Measurements from ENCODE around the gene TROAP. TPM values are rescaled to one million over a fixed set of nuclear protein-coding genes. Genes with fewer than 3 reads are reported as not detected.
"Not testable (repeated sequence)": the region's sequence is repeated elsewhere in the genome, so short reads cannot be mapped to it uniquely, and the experiment has no call there.

The TROAP gene
- polyA plus RNA-seq, 1 experiment = 24.8 TPM

DNA sequence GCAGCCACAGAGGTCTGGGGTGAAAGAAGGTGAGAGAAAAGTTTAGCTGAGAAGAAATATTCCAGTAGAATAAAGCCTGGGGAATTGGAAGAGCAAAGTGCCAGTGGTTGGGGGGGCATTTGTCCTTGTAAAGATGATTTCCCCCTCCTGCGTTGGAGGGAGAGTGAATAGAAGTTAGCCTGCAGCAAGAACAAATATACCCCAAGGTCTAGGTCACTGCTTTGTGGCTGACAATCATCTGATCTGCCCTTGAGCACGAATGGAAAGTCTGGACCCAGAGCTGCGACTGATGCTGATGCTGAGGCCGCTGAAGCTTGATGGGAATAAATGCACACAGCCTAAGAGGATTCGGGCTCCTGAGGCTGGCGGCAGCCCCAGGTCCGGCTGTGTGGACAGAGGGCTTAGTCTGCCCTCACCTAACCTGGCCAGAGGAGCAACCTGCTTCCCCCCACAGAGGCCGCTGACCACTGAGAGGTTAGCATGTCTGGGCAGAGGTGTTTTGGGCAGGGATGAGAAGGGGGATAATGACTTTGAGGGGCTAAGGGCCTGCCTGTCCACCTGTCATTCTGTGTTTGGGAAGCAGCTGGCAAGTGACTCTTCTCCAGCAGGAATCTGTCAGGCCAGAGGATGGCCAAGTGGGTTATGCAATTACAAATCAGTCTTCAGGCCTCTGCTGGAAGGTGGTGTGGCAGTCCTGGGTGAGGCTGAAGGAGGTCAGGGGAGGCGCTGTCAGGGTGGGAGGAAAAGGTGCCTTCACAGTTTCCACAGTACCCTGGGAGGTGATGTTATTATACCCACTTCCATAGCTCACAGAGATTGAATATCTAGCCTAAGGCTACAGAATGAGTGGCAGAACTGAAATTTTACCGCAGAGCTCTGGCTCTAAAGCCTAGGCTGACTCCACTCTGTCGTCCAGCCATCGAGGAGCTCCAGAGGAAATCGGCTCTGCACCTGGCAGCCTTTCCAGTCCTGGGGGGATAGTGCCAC lies 46.5 kb upstream of the TROAP start:
- CTCF ChIA-PET = interaction anchor here (0.9 to 4.3 kb wide), 6 partner anchors 8 to 71 kb away, joined by 3 to 26 read pairs (median 4); partner anchors contain the start of genes C1QL4 and PRPH
- POLR2A ChIA-PET = no interaction called here
- TF ChIP-seq CTCF (IDR thresholded peaks at IDR 0.05; ENCODE audit: insufficient read depth, low read depth, low read length) = no peak
- DNase-seq (ENCODE audit: low read depth) = no peak
- no peaks in the 10 kb centered on the region for H3K27me3 ChIP-seq (ENCODE audit: control insufficient read depth, insufficient read depth, low read length)
- H3K4me3 ChIP-seq (ENCODE audit: low read depth, low read length) = no peak overlapping the region
- peaks cover 10% of the 10 kb centered on the region for H3K36me3 ChIP-seq (ENCODE audit: control insufficient read depth, insufficient read depth, low read length)

GRCh38 chr12:49277466-49277865 lies 45.6 kb upstream of the TROAP start:
- CTCF ChIA-PET = interaction anchor here (0.8 to 4.3 kb wide), 6 partner anchors 11 to 147 kb away, joined by 3 to 26 read pairs (median 4); partner anchors contain the start of genes C1QL4 and PRPH
- Histone ChIP-seq H3K27me3 (ENCODE audit: control insufficient read depth, insufficient read depth, low read length) (no peaks in the 10 kb centered on the region), H3K4me3 (ENCODE audit: low read depth, low read length) (no peak overlapping the region), H3K36me3 (ENCODE audit: control insufficient read depth, insufficient read depth, low read length) (peaks cover 7% of the 10 kb centered on the region)
- no peak for TF ChIP-seq CTCF (IDR thresholded peaks at IDR 0.05; ENCODE audit: insufficient read depth, low read depth, low read length)
- POLR2A ChIA-PET = no interaction called here
- no peak for DNase-seq (ENCODE audit: low read depth)

GRCh38 chr12:49279706-49280159 lies 43.3 kb upstream of the TROAP start:
- DNase-seq (ENCODE audit: low read depth) = no peak
- TF ChIP-seq CTCF (IDR thresholded peaks at IDR 0.05; ENCODE audit: insufficient read depth, low read depth, low read length) = no peak
- 0 out of 2 replicates have a peak, but pooled peaks cover 1% of the 10 kb centered on the region for H3K36me3 ChIP-seq (ENCODE audit: control insufficient read depth, insufficient read depth, low read length)
- ChIA-PET CTCF (interaction anchor here (0.8 to 4.3 kb wide), 3 partner anchors 9 to 79 kb away, joined by 3 to 26 read pairs (median 4); no protein-coding TSS in a partner anchor), POLR2A (interaction anchor here (0.6 kb wide), 1 partner anchor 147 kb away, joined by 3 read pairs; no protein-coding TSS in a partner anchor)
- H3K4me3 ChIP-seq (ENCODE audit: low read depth, low read length) = no peak overlapping the region
- H3K27me3 ChIP-seq (ENCODE audit: control insufficient read depth, insufficient read depth, low read length) = no peaks in the 10 kb centered on the region; the same call in 1 of the 2 replicates

DNA sequence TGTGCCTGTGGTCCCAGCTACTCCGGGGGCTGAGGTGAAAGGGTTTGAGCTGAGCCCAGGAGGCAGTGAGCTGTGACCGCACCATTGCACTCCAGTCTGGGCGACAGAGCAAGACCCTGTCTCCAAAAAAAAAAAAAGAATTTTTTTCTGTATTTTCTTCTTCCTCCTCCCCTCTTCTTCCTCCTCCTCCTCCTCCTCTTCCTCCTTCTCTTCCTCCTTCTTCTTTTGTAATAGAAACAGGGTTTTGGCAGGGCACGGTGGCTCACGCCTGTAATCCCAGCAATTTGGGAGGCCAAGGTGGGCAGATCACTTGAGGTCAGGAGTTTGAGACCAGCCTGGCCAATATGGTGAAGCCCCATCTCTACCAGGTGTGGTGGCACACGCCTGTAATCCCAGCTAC lies 42.5 kb upstream of the TROAP start:
- H3K36me3 ChIP-seq (ENCODE audit: control insufficient read depth, insufficient read depth, low read length); H3K27me3 ChIP-seq (ENCODE audit: control insufficient read depth, insufficient read depth, low read length); DNase-seq (ENCODE audit: low read depth); H3K4me3 ChIP-seq (ENCODE audit: low read depth, low read length); POLR2A ChIA-PET: not testable (repeated sequence)
- CTCF ChIA-PET = interaction anchor here (1.0 kb wide), 1 partner anchor 14 kb away, joined by 3 read pairs; the partner anchor contains the start of gene PRPH

- POLR2A ChIA-PET = no interaction called here
- no peaks in the 10 kb centered on the region for H3K36me3 ChIP-seq (ENCODE audit: control insufficient read depth, insufficient read depth, low read length)
These were observed 40.8 kb upstream of the TROAP start for GRCh38 chr12:49282302-49282701.

GRCh38 chr12:49282740-49283375 lies 40.2 kb upstream of the TROAP start:
- CTCF ChIA-PET = interaction anchor here (1.1 to 2.1 kb wide), 6 partner anchors 12 to 230 kb away, joined by 3 to 7 read pairs (median 4); no protein-coding TSS in a partner anchor
- POLR2A ChIA-PET; DNase-seq (ENCODE audit: low read depth); H3K4me3 ChIP-seq (ENCODE audit: low read depth, low read length); H3K27me3 ChIP-seq (ENCODE audit: control insufficient read depth, insufficient read depth, low read length); H3K36me3 ChIP-seq (ENCODE audit: control insufficient read depth, insufficient read depth, low read length): not testable (repeated sequence)

More at GRCh38 chr12:49282302-49282701, 40.8 kb upstream of the TROAP start:
- DNase-seq (ENCODE audit: low read depth) = no peak
- Histone ChIP-seq H3K27me3 (ENCODE audit: control insufficient read depth, insufficient read depth, low read length) (peaks cover 5% of the 10 kb centered on the region), H3K4me3 (ENCODE audit: low read depth, low read length) (no peak overlapping the region)
- CTCF ChIA-PET = interaction anchor here (1.1 to 2.1 kb wide), 6 partner anchors 10 to 230 kb away, joined by 3 to 7 read pairs (median 4); no protein-coding TSS in a partner anchor
- no peak for TF ChIP-seq CTCF (IDR thresholded peaks at IDR 0.05; ENCODE audit: insufficient read depth, low read depth, low read length)
